Spinal cord (tissue), 10 donors: Measurements from ENCODE around the gene IPO11. TPM values are rescaled to one million over a fixed set of nuclear protein-coding genes. Genes with fewer than 3 reads are reported as not detected.

Experiments
- DNase-seq, 6 donors: peaks; one replicate each; pipeline versions ENCODE4 v3.0.0 to v3.0.0-alpha.2; 2013 to 2015; ENCODE audit warnings: low spot score in 6 of 6, low read depth in 4 of 6
- H3K27ac ChIP-seq: one replicate; pipeline ENCODE4 v1.5.1; 2013; ENCODE audit warnings: low read depth, low read length, control low read depth
- H3K27me3 ChIP-seq: one replicate; pipeline ENCODE4 v1.6.1; 2013; ENCODE audit warnings: low read length; ENCODE audit not compliant: control insufficient read depth, insufficient read depth
- H3K36me3 ChIP-seq: one replicate; pipeline ENCODE4 v1.6.1; 2013; ENCODE audit warnings: low read length; ENCODE audit not compliant: control insufficient read depth, insufficient read depth
- H3K4me1 ChIP-seq: one replicate; pipeline ENCODE4 v1.6.1; 2013; ENCODE audit warnings: low read length; ENCODE audit not compliant: control insufficient read depth, insufficient read depth
- H3K4me3 ChIP-seq: one replicate; pipeline ENCODE4 v1.5.1; 2013; ENCODE audit warnings: low read depth, low read length, control low read depth
- H3K9me3 ChIP-seq: one replicate; pipeline ENCODE4 v1.6.1; 2013; ENCODE audit warnings: low read length; ENCODE audit not compliant: control insufficient read depth, insufficient read depth
- WGBS: methylation state at CpG from one replicate; pipeline ENCODE4 v1.1.5; 2013; ENCODE audit warnings: missing lambda C conversion rate; ENCODE audit not compliant: insufficient coverage; 5-methylcytosine and 5-hydroxymethylcytosine counted together
- polyA plus RNA-seq, 2 donors: library from polyadenylated mRNA; unstranded; fragments of 120-200 nt; gene quantifications; one replicate each; pipeline ENCODE4 v1.2.1, GENCODE V29; 2013; ENCODE audit not compliant: insufficient read length in 2 of 2
- total RNA-seq, 2 donors: library from RNA; depleted of rRNA in 1 of 2; stranded (reverse); fragments of 120-200 nt in 1 of 2; fragments of >200 nt in 1 of 2; gene quantifications; one replicate each; pipeline versions ENCODE4 v1.2.3 to v1.2.4, GENCODE V29; 2013 to 2014
- donor health status: healthy.

Gene IPO11
- total and polyA plus RNA-seq, 4 donors, result 19.1 to 43.8 (median 23.9) TPM

- no peaks in the 10 kb centered on the region for H3K4me1 ChIP-seq
- no peaks in the 10 kb centered on the region for H3K9me3 ChIP-seq
- no CpG with 5 or more reads among the region's 2 CpGs for WGBS
- no peak for DNase-seq
- no peak overlapping the region for H3K27ac ChIP-seq
- H3K4me3 ChIP-seq, result no peak overlapping the region
- no peaks in the 10 kb centered on the region for H3K27me3 ChIP-seq
- H3K36me3 ChIP-seq, result peaks cover 6% of the 10 kb centered on the region
Observed at GRCh38 chr5:62533597-62533996, 121.0 kb downstream of the IPO11 start.

GRCh38 chr5:62534461-62535236 lies 122.1 kb downstream of the IPO11 start:
- 0% methylated on average over 1 of the region's 4 CpGs for WGBS
- Histone ChIP-seq H3K4me1 (no peaks in the 10 kb centered on the region), H3K9me3 (no peaks in the 10 kb centered on the region), H3K4me3 (no peak overlapping the region), H3K27ac (no peak overlapping the region), H3K27me3 (no peaks in the 10 kb centered on the region), H3K36me3 (peaks cover 6% of the 10 kb centered on the region)
- DNase-seq, result no peak

- no peaks in the 10 kb centered on the region for H3K9me3 ChIP-seq
- H3K27ac ChIP-seq, result no peak overlapping the region
- no peaks in the 10 kb centered on the region for H3K27me3 ChIP-seq
- no peak overlapping the region for H3K4me3 ChIP-seq
- WGBS, result no CpG with 5 or more reads among the region's 2 CpGs
- peaks cover 4% of the 10 kb centered on the region for H3K36me3 ChIP-seq
- H3K4me1 ChIP-seq, result no peaks in the 10 kb centered on the region
- DNase-seq, result no peak
Observed at GRCh38 chr5:62536232-62536631, 123.7 kb downstream of the IPO11 start.

GRCh38 chr5:62536783-62537182 lies 124.2 kb downstream of the IPO11 start:
- DNase-seq, result no peak
- Histone ChIP-seq H3K9me3 (no peaks in the 10 kb centered on the region), H3K4me3 (no peak overlapping the region), H3K4me1 (no peaks in the 10 kb centered on the region), H3K36me3 (peaks cover 2% of the 10 kb centered on the region), H3K27ac (no peak overlapping the region), H3K27me3 (no peaks in the 10 kb centered on the region)
- no CpG with 5 or more reads among the region's 2 CpGs for WGBS

GRCh38 chr5:62538017-62538942 lies 125.7 kb downstream of the IPO11 start:
- no peaks in the 10 kb centered on the region for H3K27me3 ChIP-seq

GRCh38 chr5:62542720-62543119 lies 130.2 kb downstream of the IPO11 start:
- Histone ChIP-seq H3K4me1 (no peaks in the 10 kb centered on the region), H3K27me3 (no peaks in the 10 kb centered on the region), H3K27ac (no peak overlapping the region), H3K4me3 (no peak overlapping the region), H3K36me3 (no peaks in the 10 kb centered on the region), H3K9me3 (no peaks in the 10 kb centered on the region)
- no CpG with 5 or more reads among the region's 1 CpG for WGBS
- DNase-seq, result no peak

More at GRCh38 chr5:62538017-62538942, 125.7 kb downstream of the IPO11 start:
- no peak overlapping the region for H3K27ac ChIP-seq
- no peak overlapping the region for H3K4me3 ChIP-seq
- no peaks in the 10 kb centered on the region for H3K36me3 ChIP-seq
- 100% methylated on average over 3 of the region's 9 CpGs for WGBS
- DNase-seq, result no peak
- no peaks in the 10 kb centered on the region for H3K4me1 ChIP-seq
- H3K9me3 ChIP-seq, result no peaks in the 10 kb centered on the region

GRCh38 chr5:62547945-62548630 lies 135.5 kb downstream of the IPO11 start:
- no peaks in the 10 kb centered on the region for H3K4me1 ChIP-seq
- no peaks in the 10 kb centered on the region for H3K36me3 ChIP-seq
- H3K27me3 ChIP-seq, result no peaks in the 10 kb centered on the region
- no peak overlapping the region for H3K27ac ChIP-seq
- no peaks in the 10 kb centered on the region for H3K9me3 ChIP-seq
- WGBS, result no CpG with 5 or more reads among the region's 3 CpGs
- DNase-seq, result no peak
- H3K4me3 ChIP-seq, result no peak overlapping the region

- no CpG with 5 or more reads among the region's 2 CpGs for WGBS
- Histone ChIP-seq H3K4me1 (no peaks in the 10 kb centered on the region), H3K36me3 (peaks cover 4% of the 10 kb centered on the region), H3K27me3 (no peaks in the 10 kb centered on the region), H3K9me3 (no peaks in the 10 kb centered on the region), H3K4me3 (no peak overlapping the region), H3K27ac (no peak overlapping the region)
- DNase-seq, result no peak
Observed at GRCh38 chr5:62550103-62550502, 137.5 kb downstream of the IPO11 start.

- H3K4me3 ChIP-seq, result no peak overlapping the region
- no peaks in the 10 kb centered on the region for H3K4me1 ChIP-seq
- peaks cover 4% of the 10 kb centered on the region for H3K36me3 ChIP-seq
- H3K27ac ChIP-seq, result no peak overlapping the region
- H3K9me3 ChIP-seq, result no peaks in the 10 kb centered on the region
- no peaks in the 10 kb centered on the region for H3K27me3 ChIP-seq
- DNase-seq, result no peak
Observed at GRCh38 chr5:62555930-62556329, 143.4 kb downstream of the IPO11 start.
